GM23338 (cell line): ENCODE measurements around the gene HLCS. TPM values are rescaled to one million over a fixed set of nuclear protein-coding genes. Genes with fewer than 3 reads are reported as not detected.

Experiments used
- ZNF331 ChIP-seq: fragments of 250-450 bp; sonication (Bioruptor Pico); IDR thresholded peaks from 2 replicates; pipeline ENCODE4 v1.5.0; 2020; ENCODE audit warnings: low read depth, mild to moderate bottlenecking, moderate library complexity
- polyA plus RNA-seq: library from polyadenylated mRNA; unstranded; fragments of >200 nt; fragmentation: Nextera tagmentation; extraction: Ambion mirVana; gene quantifications from 2 replicates; pipeline ENCODE4 v1.2.1, GENCODE V29; 2016
- total RNA-seq: library from RNA; depleted of rRNA; stranded (reverse); fragments of >200 nt; shearing (Covaris generic); gene quantifications from 2 replicates; pipeline ENCODE4 v1.2.3, GENCODE V29; 2014
- TF ChIP-seq, protein P1 (sequence below): fragments of 250-450 bp; sonication (Bioruptor Pico); IDR thresholded peaks from 2 replicates; pipeline ENCODE4 v1.5.0; 2020; ENCODE audit warnings: mild to moderate bottlenecking, moderate library complexity
- TF ChIP-seq, protein P2 (sequence below), 2 experiments: fragments of 200-600 bp in 1 of 2; sonication (generic) in 1 of 2; conservative IDR thresholded peaks; 2 replicates each; pipeline versions ENCODE4 v1.5.1 to v1.6.1; 2016 to 2017; ENCODE audit warnings: antibody characterized with exemption in 2 of 2, low read depth in 2 of 2, mild to moderate bottlenecking in 2 of 2, moderate library complexity in 1 of 2
- TF ChIP-seq, protein P3 (sequence below): IDR thresholded peaks from one replicate; pipeline ENCODE4 v1.6.1; 2018; ENCODE audit warnings: antibody characterized with exemption; ENCODE audit not compliant: unreplicated experiment

Gene HLCS
- total and polyA plus RNA-seq, 2 experiments from 2014 or later, result 6.1 to 14.7 TPM

DNA sequence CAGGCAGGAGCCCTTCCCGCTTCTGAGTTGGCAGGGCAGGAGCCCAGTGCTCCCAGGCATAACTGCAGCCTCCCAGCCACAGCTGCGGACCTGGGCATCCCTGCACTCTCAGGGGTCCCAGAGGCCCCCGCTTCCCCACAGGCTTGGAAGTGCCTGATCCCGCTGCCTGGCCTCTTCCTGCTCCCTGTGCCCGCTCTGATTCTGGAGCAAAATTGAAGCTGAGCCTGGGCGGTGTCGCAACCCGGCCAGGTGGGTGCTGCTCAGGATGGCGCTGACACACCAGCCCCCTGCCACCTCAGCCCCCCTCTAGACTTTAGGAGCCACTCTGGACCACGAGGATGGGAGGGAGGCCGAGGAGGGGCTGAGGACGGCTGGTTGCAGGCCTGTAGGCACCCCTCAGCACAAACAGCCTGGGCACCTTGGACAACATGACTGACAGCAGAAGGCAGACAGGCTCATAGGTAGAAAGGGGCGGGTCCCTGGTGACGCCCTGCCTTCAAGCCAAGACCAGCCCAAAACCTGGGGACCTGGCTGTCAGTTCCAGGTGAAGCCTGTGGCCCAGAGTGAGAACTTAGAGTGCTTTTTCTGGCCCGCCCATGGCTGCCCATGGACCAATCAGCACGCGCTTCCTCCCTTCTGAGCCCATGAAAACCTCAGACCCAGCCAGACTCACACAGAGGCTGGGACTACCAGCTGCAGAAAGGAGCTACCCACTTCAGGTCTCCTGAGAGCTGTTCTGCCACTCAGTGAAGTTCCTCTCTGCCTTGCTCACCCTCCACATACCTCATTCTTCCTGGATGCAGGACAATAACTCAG, 7.2 kb downstream of the HLCS start (continued):
- TF ChIP-seq, protein P1, sequence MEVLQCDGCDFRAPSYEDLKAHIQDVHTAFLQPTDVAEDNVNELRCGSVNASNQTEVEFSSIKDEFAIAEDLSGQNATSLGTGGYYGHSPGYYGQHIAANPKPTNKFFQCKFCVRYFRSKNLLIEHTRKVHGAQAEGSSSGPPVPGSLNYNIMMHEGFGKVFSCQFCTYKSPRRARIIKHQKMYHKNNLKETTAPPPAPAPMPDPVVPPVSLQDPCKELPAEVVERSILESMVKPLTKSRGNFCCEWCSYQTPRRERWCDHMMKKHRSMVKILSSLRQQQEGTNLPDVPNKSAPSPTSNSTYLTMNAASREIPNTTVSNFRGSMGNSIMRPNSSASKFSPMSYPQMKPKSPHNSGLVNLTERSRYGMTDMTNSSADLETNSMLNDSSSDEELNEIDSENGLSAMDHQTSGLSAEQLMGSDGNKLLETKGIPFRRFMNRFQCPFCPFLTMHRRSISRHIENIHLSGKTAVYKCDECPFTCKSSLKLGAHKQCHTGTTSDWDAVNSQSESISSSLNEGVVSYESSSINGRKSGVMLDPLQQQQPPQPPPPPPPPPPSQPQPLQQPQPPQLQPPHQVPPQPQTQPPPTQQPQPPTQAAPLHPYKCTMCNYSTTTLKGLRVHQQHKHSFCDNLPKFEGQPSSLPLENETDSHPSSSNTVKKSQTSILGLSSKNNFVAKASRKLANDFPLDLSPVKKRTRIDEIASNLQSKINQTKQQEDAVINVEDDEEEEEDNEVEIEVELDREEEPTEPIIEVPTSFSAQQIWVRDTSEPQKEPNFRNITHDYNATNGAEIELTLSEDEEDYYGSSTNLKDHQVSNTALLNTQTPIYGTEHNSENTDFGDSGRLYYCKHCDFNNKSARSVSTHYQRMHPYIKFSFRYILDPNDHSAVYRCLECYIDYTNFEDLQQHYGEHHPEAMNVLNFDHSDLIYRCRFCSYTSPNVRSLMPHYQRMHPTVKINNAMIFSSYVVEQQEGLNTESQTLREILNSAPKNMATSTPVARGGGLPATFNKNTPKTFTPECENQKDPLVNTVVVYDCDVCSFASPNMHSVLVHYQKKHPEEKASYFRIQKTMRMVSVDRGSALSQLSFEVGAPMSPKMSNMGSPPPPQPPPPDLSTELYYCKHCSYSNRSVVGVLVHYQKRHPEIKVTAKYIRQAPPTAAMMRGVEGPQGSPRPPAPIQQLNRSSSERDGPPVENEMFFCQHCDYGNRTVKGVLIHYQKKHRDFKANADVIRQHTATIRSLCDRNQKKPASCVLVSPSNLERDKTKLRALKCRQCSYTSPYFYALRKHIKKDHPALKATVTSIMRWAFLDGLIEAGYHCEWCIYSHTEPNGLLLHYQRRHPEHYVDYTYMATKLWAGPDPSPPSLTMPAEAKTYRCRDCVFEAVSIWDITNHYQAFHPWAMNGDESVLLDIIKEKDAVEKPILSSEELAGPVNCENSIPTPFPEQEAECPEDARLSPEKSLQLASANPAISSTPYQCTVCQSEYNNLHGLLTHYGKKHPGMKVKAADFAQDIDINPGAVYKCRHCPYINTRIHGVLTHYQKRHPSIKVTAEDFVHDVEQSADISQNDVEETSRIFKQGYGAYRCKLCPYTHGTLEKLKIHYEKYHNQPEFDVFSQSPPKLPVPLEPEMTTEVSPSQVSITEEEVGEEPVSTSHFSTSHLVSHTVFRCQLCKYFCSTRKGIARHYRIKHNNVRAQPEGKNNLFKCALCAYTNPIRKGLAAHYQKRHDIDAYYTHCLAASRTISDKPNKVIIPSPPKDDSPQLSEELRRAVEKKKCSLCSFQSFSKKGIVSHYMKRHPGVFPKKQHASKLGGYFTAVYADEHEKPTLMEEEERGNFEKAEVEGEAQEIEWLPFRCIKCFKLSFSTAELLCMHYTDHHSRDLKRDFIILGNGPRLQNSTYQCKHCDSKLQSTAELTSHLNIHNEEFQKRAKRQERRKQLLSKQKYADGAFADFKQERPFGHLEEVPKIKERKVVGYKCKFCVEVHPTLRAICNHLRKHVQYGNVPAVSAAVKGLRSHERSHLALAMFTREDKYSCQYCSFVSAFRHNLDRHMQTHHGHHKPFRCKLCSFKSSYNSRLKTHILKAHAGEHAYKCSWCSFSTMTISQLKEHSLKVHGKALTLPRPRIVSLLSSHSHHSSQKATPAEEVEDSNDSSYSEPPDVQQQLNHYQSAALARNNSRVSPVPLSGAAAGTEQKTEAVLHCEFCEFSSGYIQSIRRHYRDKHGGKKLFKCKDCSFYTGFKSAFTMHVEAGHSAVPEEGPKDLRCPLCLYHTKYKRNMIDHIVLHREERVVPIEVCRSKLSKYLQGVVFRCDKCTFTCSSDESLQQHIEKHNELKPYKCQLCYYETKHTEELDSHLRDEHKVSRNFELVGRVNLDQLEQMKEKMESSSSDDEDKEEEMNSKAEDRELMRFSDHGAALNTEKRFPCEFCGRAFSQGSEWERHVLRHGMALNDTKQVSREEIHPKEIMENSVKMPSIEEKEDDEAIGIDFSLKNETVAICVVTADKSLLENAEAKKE, result no peak
- TF ChIP-seq, protein P2, sequence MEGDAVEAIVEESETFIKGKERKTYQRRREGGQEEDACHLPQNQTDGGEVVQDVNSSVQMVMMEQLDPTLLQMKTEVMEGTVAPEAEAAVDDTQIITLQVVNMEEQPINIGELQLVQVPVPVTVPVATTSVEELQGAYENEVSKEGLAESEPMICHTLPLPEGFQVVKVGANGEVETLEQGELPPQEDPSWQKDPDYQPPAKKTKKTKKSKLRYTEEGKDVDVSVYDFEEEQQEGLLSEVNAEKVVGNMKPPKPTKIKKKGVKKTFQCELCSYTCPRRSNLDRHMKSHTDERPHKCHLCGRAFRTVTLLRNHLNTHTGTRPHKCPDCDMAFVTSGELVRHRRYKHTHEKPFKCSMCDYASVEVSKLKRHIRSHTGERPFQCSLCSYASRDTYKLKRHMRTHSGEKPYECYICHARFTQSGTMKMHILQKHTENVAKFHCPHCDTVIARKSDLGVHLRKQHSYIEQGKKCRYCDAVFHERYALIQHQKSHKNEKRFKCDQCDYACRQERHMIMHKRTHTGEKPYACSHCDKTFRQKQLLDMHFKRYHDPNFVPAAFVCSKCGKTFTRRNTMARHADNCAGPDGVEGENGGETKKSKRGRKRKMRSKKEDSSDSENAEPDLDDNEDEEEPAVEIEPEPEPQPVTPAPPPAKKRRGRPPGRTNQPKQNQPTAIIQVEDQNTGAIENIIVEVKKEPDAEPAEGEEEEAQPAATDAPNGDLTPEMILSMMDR (conservative IDR thresholded peaks at IDR 0.05; ENCODE audit: low read depth in 2 of 2), result no peak
- TF ChIP-seq, protein P3, sequence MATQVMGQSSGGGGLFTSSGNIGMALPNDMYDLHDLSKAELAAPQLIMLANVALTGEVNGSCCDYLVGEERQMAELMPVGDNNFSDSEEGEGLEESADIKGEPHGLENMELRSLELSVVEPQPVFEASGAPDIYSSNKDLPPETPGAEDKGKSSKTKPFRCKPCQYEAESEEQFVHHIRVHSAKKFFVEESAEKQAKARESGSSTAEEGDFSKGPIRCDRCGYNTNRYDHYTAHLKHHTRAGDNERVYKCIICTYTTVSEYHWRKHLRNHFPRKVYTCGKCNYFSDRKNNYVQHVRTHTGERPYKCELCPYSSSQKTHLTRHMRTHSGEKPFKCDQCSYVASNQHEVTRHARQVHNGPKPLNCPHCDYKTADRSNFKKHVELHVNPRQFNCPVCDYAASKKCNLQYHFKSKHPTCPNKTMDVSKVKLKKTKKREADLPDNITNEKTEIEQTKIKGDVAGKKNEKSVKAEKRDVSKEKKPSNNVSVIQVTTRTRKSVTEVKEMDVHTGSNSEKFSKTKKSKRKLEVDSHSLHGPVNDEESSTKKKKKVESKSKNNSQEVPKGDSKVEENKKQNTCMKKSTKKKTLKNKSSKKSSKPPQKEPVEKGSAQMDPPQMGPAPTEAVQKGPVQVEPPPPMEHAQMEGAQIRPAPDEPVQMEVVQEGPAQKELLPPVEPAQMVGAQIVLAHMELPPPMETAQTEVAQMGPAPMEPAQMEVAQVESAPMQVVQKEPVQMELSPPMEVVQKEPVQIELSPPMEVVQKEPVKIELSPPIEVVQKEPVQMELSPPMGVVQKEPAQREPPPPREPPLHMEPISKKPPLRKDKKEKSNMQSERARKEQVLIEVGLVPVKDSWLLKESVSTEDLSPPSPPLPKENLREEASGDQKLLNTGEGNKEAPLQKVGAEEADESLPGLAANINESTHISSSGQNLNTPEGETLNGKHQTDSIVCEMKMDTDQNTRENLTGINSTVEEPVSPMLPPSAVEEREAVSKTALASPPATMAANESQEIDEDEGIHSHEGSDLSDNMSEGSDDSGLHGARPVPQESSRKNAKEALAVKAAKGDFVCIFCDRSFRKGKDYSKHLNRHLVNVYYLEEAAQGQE, result no peak
- no peak for TF ChIP-seq ZNF331 (CRISPR knock-in tag)
